GM19328 (cell line): Measurements from ENCODE around the gene TCEA2.

Experiments
- ATAC-seq: cut with Tn5 transposase; IDR thresholded peaks from one replicate; pipeline ENCODE4 v1.9.1; 2021; ENCODE audit warnings: mild to moderate bottlenecking, moderate library complexity; ENCODE audit not compliant: unreplicated experiment

Gene TCEA2

GRCh38 chr20:64063389-64064144 lies 569 bp downstream of the TCEA2 start:
- ATAC-seq, result no peak

GRCh38 chr20:64064145-64064698 lies 1.2 kb downstream of the TCEA2 start:
- no peak for ATAC-seq

DNA sequence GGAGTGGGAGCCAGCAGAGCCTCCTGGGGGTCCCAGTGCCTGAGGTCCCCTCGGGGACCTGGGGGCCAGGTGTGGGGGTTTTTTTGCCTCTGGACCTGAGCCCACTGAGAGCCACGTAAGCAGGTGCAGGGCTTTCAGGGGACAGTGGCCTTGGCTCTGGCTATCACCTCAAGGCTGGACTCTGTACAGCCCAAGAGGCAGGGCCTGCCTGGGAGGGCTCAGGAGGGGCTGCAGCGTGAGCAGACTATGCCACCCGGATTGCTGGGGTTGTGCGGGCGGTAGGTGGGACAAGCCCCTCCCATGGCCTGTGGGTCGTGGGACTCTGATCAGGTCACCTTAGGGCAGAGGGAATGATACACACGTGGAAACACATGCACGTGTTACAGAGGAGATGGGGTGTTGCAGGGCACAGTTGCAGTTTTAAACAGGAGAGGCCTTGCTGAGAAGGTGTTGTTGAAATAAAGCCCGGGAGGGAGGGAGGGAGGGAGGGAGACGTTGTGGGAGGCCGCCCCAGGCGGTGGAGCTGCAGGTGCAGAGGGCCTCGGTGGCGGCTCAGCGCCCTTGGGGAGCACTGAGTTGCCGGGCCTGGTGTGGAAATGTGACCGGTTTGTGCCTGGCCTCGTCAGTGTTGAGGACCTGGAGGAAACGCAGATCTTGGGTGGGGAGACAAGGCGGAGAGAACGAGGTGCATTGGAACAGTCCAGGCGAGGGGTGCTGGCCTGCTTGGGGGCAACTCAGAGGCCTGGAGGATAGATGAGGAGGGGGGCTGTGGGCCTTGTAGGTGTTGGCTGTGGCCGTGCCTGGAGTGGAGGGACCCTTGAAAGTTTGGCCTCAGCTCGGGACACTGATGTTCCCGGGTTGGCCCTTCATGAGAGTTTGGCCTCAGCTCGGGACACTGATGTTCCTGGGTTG lies 2.3 kb downstream of the TCEA2 start:
- ATAC-seq, result no peak

DNA sequence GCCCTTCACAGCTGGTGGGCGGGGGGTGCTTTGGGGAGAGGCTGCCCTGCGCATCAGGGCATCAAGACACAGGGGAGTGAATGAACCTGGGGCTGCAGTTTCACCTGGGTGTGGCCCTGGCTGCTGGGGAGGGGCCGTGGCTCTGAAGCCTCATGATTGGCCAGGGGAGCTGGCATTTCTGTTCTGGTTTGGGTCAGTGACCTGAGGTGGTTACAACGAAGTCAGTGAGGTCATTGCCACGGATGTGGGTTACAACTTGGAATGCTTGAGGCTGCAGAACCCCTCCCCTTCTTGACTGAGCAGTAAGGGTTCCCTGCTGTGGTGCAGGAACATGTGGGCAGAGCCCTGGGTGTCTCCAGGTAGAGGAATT lies 3.0 kb downstream of the TCEA2 start:
- ATAC-seq, result no peak

- no peak for ATAC-seq
Measured at GRCh38 chr20:64067005-64067632, 4.1 kb downstream of the TCEA2 start.

DNA sequence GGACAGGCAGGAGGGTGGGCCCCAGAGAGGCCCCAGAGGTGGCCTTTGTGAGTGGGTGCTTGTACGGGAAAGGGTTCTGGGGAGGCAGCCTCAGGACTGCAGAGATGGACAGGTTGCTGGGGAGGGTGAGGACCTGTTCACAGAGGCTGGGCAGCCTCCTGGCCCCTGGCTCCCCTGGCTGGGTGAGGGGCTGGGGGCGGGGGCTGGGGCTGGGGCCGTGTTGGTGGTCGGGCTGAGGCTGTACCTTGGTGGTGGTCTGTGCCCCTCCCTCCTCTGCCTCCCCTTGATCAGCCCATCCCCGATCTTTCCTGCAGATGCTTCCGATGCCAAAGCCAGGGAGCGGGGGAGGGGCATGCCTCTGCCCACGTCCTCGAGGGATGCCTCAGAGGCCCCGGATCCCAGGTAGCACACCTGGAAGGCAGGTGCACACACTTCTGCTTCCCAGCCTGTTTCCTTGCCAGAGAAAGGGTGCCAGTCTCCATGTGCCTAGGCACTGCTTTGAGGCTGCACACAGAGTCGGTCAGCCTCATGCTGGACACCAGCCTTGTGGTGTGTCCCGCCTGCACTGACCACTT lies 4.8 kb downstream of the TCEA2 start:
- ATAC-seq, result no peak

GRCh38 chr20:64068386-64069208 lies 5.6 kb downstream of the TCEA2 start:
- no peak for ATAC-seq

- no peak for ATAC-seq
Measured at GRCh38 chr20:64069209-64069613, 6.2 kb downstream of the TCEA2 start.

DNA sequence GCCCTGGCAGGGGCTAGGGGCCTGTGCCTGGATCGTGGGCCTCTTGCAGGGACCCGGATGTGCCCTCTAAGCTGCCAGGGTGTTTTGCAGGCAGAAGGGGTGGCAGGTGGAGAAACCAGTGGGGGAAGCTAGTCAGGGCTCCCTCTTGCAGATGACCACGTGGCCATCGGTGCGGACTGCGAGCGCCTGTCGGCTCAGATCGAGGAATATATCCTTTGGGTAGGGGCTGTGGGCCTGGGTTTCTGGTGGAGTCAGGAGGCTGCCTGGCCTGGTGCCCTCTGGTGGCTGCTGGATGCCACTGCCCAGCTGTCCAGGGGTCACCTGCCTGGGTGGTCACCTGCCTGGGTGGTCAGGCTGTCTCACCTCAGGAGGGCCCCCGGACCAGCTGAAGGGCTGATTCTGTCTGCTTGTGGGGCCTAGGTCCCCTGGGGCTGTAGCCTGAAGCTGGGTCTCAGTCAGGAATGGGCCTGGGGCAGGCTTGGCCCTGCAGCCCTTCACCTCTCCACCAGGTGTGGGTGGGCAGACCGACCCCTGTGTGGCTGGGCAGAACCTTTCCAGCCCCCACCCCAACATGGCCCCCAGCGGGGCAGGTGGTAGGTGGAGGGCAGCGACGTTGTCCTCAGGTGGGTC lies 6.7 kb downstream of the TCEA2 start:
- no peak for ATAC-seq

- ATAC-seq, result no peak
Measured at GRCh38 chr20:64070244-64070993, 7.4 kb downstream of the TCEA2 start.

- ATAC-seq, result no peak
Measured at GRCh38 chr20:64071341-64072332, 8.6 kb downstream of the TCEA2 start.

GRCh38 chr20:64072498-64073063 lies 9.6 kb downstream of the TCEA2 start:
- ATAC-seq, result no peak

GRCh38 chr20:64073476-64074183 lies 10.6 kb downstream of the TCEA2 start:
- no peak for ATAC-seq

DNA sequence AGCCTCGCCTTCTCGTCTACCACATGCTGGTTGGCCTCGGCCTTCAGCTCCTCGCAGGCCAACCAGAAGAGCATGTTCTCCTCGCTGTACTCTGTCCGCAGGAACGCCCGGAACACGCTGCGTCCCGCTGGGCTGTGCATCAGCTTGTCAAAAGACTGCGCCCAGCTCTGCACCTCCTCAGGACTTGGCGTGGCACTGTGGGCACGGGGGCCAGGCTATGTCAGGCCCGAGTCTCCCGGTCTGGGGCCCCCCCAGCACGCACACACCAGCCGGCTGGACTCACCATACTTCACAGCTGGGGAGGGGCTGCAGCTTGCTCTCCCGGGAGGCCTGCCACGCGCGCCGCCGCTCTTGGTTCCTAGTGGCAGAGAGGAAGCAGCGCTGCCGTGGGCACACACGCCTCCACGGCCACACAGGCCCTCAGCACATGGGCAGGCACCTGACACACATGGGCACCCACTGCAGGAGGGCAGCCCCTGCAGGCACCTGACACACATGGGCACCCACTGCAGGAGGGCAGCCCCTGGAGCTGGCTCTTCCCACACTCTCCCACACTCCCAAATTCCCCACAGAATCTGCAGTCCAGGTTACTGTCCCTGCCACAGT lies 11.3 kb downstream of the TCEA2 start:
- no peak for ATAC-seq

DNA sequence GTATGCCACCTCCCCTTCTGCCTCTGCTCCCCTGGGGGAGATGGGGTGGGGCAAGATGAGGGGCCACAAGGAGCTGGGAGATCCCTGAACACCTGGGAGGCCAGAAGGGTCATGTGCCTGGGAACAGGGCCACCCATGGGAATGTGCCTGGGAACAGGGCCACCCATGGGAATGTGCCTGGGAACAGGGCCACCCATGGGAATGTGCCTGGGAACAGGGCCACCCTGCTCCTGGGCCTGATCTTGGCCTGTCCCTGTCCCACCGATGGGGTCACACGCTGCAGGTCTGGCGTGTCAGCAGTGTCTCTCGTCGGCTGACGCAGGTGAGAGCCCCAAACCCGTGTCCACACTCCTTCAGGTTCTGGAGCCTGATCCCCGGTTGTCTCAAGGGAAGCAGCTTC lies 12.0 kb downstream of the TCEA2 start:
- no peak for ATAC-seq

DNA sequence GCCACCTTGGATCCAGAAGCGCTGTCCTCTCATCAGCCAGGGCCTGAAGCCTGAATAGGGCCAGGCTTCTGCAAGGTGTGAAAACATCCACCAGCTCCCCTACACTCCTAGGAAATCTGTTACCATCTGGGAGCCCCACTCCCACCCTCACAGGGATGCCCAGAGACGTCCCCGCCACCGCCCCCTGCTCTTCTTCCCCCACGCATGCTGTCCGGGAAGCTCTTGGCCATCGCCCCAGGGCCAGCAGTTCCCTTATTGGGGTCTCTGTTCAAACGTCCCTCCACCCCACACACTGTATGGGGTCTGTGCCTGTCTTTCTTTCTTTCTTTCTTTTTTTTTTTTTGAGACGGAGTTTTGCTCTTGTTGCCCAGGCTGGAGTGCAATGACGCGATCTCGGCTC lies 12.6 kb downstream of the TCEA2 start:
- no peak for ATAC-seq
